ENCODE results near the gene RAB18. TPM values are rescaled to one million over a fixed set of nuclear protein-coding genes. Genes with fewer than 3 reads are reported as not detected.

The RAB18 gene
- polyA plus RNA-seq, 1 experiment, result 15.6 TPM

DNA sequence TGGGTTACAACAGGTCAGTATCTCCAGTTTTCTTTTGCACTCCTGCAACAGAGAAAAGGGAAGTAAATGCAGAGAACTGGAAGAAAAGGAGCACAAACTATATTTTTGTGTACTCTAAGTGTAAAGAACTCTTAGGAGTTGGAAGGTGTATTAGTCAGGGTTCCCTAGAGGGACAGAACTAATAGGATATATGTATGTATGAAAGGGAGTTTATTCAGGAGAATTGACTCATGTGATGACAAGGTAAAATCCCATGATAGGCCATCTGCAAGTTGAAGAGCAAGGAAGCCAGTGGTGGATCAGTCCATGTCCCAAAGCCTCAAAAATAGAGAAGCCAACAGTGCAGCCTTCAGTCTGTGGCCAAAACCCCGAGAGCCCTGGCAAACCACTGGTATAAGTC lies 22.6 kb upstream of the RAB18 start:
- Histone ChIP-seq H3K4me3 (ENCODE audit: low read depth, low read length) (no peak overlapping the region), H3K36me3 (ENCODE audit: control insufficient read depth, insufficient read depth, low read length) (no peaks in the 10 kb centered on the region), H3K27me3 (ENCODE audit: control insufficient read depth, insufficient read depth, low read length) (peaks cover 1% of the 10 kb centered on the region; the same call in 1 of the 2 replicates)
- ChIA-PET POLR2A (no interaction called here), CTCF (no interaction called here)
- TF ChIP-seq CTCF (IDR thresholded peaks at IDR 0.05; ENCODE audit: insufficient read depth, low read depth, low read length), result no peak
- DNase-seq (ENCODE audit: low read depth), result no peak

GRCh38 chr10:27482984-27483956 lies 20.8 kb upstream of the RAB18 start:
- DNase-seq (ENCODE audit: low read depth), result no peak
- no peak for TF ChIP-seq CTCF (IDR thresholded peaks at IDR 0.05; ENCODE audit: insufficient read depth, low read depth, low read length)
- Histone ChIP-seq H3K4me3 (ENCODE audit: low read depth, low read length) (no peak overlapping the region), H3K27me3 (ENCODE audit: control insufficient read depth, insufficient read depth, low read length) (peaks cover 1% of the 10 kb centered on the region; the same call in 1 of the 2 replicates), H3K36me3 (ENCODE audit: control insufficient read depth, insufficient read depth, low read length) (no peaks in the 10 kb centered on the region)
- ChIA-PET POLR2A (no interaction called here), CTCF (interaction anchor here (0.7 to 1.1 kb wide), 2 partner anchors 12 to 911 kb away, joined by 3 read pairs; no protein-coding TSS in a partner anchor)

- ChIA-PET POLR2A (no interaction called here), CTCF (no interaction called here)
- Histone ChIP-seq H3K4me3 (ENCODE audit: low read depth, low read length) (no peak overlapping the region), H3K27me3 (ENCODE audit: control insufficient read depth, insufficient read depth, low read length) (peaks cover 1% of the 10 kb centered on the region; the same call in 1 of the 2 replicates), H3K36me3 (ENCODE audit: control insufficient read depth, insufficient read depth, low read length) (no peaks in the 10 kb centered on the region)
- no peak for DNase-seq (ENCODE audit: low read depth)
- no peak for TF ChIP-seq CTCF (IDR thresholded peaks at IDR 0.05; ENCODE audit: insufficient read depth, low read depth, low read length)
These were observed 18.7 kb upstream of the RAB18 start for GRCh38 chr10:27485368-27485767.

DNA sequence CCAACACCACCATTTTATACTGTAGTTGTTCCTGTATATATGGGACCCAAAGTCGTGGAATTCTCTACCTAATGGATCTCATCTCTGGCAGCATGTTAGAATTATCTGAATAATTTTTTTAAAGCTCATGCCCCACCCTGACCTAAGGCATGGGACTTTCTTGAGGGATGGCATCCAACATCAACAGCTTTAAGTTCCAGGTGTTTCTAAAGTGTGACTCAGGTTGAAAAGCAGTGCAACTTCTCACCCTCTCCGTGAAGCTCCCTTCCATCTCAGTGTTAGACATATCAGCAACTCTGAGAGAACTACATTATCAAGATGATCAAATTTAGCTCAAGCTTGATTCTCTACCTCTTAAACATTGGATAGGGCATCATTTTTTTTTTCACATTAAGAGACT lies 18.1 kb upstream of the RAB18 start:
- POLR2A ChIA-PET, result no interaction called here
- no peak for TF ChIP-seq CTCF (IDR thresholded peaks at IDR 0.05; ENCODE audit: insufficient read depth, low read depth, low read length)
- no peak for DNase-seq (ENCODE audit: low read depth)

DNA sequence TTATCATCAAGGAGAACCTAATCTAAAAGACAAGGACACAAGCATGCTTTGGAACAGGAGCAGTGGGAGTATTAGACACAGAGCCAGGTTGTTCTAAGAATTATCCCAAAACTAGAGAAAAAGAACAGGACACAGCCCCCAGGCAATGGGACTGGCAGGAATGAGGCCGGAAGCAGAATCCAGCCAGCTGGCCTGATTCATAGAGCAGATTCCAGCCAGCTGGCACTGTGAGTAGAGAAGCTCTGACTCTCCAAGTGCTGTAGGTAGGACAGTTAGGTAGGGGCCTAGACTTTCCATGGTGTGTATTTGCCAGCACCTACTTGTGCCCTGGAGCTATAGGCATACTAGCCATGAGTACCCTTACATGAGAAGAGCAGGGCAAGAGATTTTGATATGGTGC lies 13.3 kb upstream of the RAB18 start:
- Histone ChIP-seq H3K27me3 (ENCODE audit: control insufficient read depth, insufficient read depth, low read length) (peaks cover 4% of the 10 kb centered on the region; the same call in 1 of the 2 replicates), H3K4me3 (ENCODE audit: low read depth, low read length) (no peak overlapping the region), H3K36me3 (ENCODE audit: control insufficient read depth, insufficient read depth, low read length) (no peaks in the 10 kb centered on the region)
- ChIA-PET POLR2A (no interaction called here), CTCF (interaction anchor here (0.7 kb wide), 1 partner anchor 44 kb away, joined by 4 read pairs; no protein-coding TSS in a partner anchor)
- no peak for TF ChIP-seq CTCF (IDR thresholded peaks at IDR 0.05; ENCODE audit: insufficient read depth, low read depth, low read length)
- DNase-seq (ENCODE audit: low read depth), result no peak

More for the DNA sequence above, 18.1 kb upstream of the RAB18 start:
- Histone ChIP-seq H3K27me3 (ENCODE audit: control insufficient read depth, insufficient read depth, low read length) (peaks cover 1% of the 10 kb centered on the region; the same call in 1 of the 2 replicates), H3K36me3 (ENCODE audit: control insufficient read depth, insufficient read depth, low read length) (no peaks in the 10 kb centered on the region), H3K4me3 (ENCODE audit: low read depth, low read length) (no peak overlapping the region)
- CTCF ChIA-PET, result interaction anchor here (0.7 kb wide), 1 partner anchor 23 kb away, joined by 3 read pairs; no protein-coding TSS in a partner anchor
